ENCODE measurements around the gene ZC3HAV1L. TPM values are rescaled to one million over a fixed set of nuclear protein-coding genes. Genes with fewer than 3 reads are reported as not detected.

ZC3HAV1L gene
- total and polyA plus RNA-seq, 2 of the 13 experiments (the other 11 are each of a cell fraction or from before 2014, with no cell fraction given), result 8.4 to 11.1 TPM

DNA sequence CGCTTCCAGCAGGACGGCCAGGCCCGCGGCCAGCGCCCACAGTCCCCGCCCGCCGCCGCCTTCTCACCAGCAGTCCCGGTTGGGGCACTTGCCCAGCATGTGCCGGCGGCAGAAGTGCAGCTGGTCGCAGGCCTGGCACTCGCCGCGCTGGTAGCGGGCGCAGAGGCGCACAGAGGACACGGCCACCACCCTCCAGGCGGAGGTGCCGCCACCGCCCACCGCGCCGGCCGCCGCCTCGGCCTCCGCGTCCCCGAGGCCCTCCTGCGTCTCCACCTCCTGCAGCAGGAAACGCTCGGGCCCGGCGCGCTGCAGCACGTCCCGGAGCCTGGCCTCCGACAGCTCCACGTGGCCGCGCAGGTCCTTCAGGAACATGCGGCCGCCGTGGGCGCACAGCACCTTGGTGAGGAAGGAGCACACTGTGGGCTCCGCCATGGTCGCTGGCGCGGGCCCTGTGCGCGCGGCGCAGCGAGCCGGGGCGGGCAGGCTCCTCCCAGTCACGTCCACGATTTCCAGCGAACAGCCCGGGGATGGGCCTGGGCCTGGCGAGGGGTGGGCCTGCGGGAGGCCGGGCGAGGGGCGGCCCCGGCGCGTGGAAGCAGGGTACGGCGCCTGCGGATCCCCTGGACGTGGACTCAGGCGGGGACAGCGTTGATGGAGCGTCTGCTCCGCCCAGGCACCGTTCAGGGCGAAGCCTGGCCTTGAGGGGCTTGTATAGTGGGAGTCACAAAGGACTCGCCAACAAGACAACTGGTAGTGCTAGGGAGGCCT is at the start of gene ZC3HAV1L (continued):
- TF ChIP-seq, protein P1, sequence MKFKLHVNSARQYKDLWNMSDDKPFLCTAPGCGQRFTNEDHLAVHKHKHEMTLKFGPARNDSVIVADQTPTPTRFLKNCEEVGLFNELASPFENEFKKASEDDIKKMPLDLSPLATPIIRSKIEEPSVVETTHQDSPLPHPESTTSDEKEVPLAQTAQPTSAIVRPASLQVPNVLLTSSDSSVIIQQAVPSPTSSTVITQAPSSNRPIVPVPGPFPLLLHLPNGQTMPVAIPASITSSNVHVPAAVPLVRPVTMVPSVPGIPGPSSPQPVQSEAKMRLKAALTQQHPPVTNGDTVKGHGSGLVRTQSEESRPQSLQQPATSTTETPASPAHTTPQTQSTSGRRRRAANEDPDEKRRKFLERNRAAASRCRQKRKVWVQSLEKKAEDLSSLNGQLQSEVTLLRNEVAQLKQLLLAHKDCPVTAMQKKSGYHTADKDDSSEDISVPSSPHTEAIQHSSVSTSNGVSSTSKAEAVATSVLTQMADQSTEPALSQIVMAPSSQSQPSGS (CRISPR knock-in tag; IDR thresholded peaks at IDR 0.05), result no peak
- TF ChIP-seq NPAS2 (CRISPR knock-in tag; IDR thresholded peaks at IDR 0.05; ENCODE audit: borderline replicate concordance) (no peak), ZSCAN21 (CRISPR knock-in tag; IDR thresholded peaks at IDR 0.05; ENCODE audit: borderline replicate concordance) (peak; percentile 72), ZNF567 (CRISPR knock-in tag; IDR thresholded peaks at IDR 0.05; ENCODE audit: borderline replicate concordance) (peak; percentile 63; the same call in 1 of the 2 replicates), TERF1 (CRISPR knock-in tag; IDR thresholded peaks at IDR 0.05) (0 out of 2 replicates have a peak, but pooled peaks have one; percentile 28), HOXA9 (CRISPR knock-in tag; IDR thresholded peaks at IDR 0.05; ENCODE audit: borderline replicate concordance) (0 out of 2 replicates have a peak, but pooled peaks have one; percentile 62), MNT (IDR thresholded peaks at IDR 0.05) (no peak), NRL (CRISPR knock-in tag; IDR thresholded peaks at IDR 0.05; ENCODE audit: borderline replicate concordance) (peak; percentile 73; the same call in 1 of the 2 replicates), HOXA3 (CRISPR knock-in tag; IDR thresholded peaks at IDR 0.05) (peak; percentile 53), SNAI1 (CRISPR knock-in tag; IDR thresholded peaks at IDR 0.05; ENCODE audit: borderline replicate concordance) (no peak), ZNF207 (IDR thresholded peaks at IDR 0.05; ENCODE audit: borderline replicate concordance) (no peak), HOXA7 (CRISPR knock-in tag; IDR thresholded peaks at IDR 0.05) (no peak), ZNF891 (CRISPR knock-in tag; IDR thresholded peaks at IDR 0.05) (0 out of 2 replicates have a peak, but pooled peaks have one; percentile 9)
- TF ChIP-seq, protein P2, sequence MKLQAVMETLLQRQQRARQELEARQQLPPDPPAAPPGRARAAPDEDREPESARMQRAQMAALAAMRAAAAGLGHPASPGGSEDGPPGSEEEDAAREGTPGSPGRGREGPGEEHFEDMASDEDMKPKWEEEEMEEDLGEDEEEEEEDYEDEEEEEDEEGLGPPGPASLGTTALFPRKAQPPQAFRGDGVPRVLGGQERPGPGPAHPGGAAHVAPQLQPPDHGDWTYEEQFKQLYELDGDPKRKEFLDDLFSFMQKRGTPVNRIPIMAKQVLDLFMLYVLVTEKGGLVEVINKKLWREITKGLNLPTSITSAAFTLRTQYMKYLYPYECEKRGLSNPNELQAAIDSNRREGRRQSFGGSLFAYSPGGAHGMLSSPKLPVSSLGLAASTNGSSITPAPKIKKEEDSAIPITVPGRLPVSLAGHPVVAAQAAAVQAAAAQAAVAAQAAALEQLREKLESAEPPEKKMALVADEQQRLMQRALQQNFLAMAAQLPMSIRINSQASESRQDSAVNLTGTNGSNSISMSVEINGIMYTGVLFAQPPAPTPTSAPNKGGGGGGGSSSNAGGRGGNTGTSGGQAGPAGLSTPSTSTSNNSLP (IDR thresholded peaks at IDR 0.05; ENCODE audit: low read depth, low read length), result no peak
- TF ChIP-seq, protein P3, sequence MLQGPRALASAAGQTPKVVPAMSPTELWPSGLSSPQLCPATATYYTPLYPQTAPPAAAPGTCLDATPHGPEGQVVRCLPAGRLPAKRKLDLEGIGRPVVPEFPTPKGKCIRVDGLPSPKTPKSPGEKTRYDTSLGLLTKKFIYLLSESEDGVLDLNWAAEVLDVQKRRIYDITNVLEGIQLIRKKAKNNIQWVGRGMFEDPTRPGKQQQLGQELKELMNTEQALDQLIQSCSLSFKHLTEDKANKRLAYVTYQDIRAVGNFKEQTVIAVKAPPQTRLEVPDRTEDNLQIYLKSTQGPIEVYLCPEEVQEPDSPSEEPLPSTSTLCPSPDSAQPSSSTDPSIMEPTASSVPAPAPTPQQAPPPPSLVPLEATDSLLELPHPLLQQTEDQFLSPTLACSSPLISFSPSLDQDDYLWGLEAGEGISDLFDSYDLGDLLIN (CRISPR knock-in tag; IDR thresholded peaks at IDR 0.05; ENCODE audit: borderline replicate concordance), result no peak
- TF ChIP-seq, protein P4, sequence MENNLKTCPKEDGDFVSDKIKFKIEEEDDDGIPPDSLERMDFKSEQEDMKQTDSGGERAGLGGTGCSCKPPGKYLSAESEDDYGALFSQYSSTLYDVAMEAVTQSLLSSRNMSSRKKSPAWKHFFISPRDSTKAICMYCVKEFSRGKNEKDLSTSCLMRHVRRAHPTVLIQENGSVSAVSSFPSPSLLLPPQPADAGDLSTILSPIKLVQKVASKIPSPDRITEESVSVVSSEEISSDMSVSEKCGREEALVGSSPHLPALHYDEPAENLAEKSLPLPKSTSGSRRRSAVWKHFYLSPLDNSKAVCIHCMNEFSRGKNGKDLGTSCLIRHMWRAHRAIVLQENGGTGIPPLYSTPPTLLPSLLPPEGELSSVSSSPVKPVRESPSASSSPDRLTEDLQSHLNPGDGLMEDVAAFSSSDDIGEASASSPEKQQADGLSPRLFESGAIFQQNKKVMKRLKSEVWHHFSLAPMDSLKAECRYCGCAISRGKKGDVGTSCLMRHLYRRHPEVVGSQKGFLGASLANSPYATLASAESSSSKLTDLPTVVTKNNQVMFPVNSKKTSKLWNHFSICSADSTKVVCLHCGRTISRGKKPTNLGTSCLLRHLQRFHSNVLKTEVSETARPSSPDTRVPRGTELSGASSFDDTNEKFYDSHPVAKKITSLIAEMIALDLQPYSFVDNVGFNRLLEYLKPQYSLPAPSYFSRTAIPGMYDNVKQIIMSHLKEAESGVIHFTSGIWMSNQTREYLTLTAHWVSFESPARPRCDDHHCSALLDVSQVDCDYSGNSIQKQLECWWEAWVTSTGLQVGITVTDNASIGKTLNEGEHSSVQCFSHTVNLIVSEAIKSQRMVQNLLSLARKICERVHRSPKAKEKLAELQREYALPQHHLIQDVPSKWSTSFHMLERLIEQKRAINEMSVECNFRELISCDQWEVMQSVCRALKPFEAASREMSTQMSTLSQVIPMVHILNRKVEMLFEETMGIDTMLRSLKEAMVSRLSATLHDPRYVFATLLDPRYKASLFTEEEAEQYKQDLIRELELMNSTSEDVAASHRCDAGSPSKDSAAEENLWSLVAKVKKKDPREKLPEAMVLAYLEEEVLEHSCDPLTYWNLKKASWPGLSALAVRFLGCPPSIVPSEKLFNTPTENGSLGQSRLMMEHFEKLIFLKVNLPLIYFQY (CRISPR knock-in tag; IDR thresholded peaks at IDR 0.05; ENCODE audit: borderline replicate concordance), result peak; percentile 68; the same call in 1 of the 2 replicates

All from HepG2 (cell line).